Lower lobe of right lung (tissue), 2 donors: Measurements from ENCODE around the gene ARL2BP. TPM values are rescaled to one million over a fixed set of nuclear protein-coding genes. Genes with fewer than 3 reads are reported as not detected.

ENCODE experiments used
- ATAC-seq, 2 donors: fragments of 200-7000 bp; cut with Tn5 transposase; one replicate each; pipeline ENCODE4 v1.9.1; 2020 to 2022; ENCODE audit warnings: mild to moderate bottlenecking in 2 of 2, moderate library complexity in 2 of 2
- DNase-seq: peaks from one replicate; pipeline ENCODE4 v3.0.0-alpha.2; 2020
- H3K27ac ChIP-seq: fragments of 200-600 bp; one replicate; pipeline ENCODE4 v1.8.0; 2022
- H3K27me3 ChIP-seq: fragments of 200-600 bp; one replicate; pipeline ENCODE4 v1.8.0; 2022; ENCODE audit warnings: low read depth
- H3K36me3 ChIP-seq: fragments of 200-600 bp; one replicate; pipeline ENCODE4 v1.8.0; 2022; ENCODE audit warnings: mild to moderate bottlenecking
- H3K4me1 ChIP-seq: fragments of 200-600 bp; one replicate; pipeline ENCODE4 v1.8.0; 2022
- H3K4me3 ChIP-seq: fragments of 200-600 bp; one replicate; pipeline ENCODE4 v1.8.0; 2022; ENCODE audit warnings: mild to moderate bottlenecking
- H3K9me3 ChIP-seq: fragments of 200-600 bp; one replicate; pipeline ENCODE4 v1.8.0; 2022
- intact Hi-C: fragments of 100-400 bp; cut with DNase I; formaldehyde crosslinking; loops from one replicate; pipeline ENCODE4 v1.11.0; 2022
- total RNA-seq: library from RNA; stranded (reverse); fragmentation: NEBNext Ultra II Directional; extraction: Animal tissue kit (Norgen Biotek cat#: 25700); gene quantifications from one replicate; pipeline ENCODE4 v1.2.1, GENCODE V29; 2021
- TF ChIP-seq, protein P1 (sequence below): fragments of 200-600 bp; IDR thresholded peaks from one replicate; pipeline ENCODE4 v1.8.0; 2022; ENCODE audit warnings: antibody characterized with exemption, mild to moderate bottlenecking
- donor health status: DM: no; HTN: yes; CAD: no; lungs with severe emphysema.

Gene ARL2BP
- total RNA-seq, 1 donor from 2014 or later: 58.1 TPM

DNA sequence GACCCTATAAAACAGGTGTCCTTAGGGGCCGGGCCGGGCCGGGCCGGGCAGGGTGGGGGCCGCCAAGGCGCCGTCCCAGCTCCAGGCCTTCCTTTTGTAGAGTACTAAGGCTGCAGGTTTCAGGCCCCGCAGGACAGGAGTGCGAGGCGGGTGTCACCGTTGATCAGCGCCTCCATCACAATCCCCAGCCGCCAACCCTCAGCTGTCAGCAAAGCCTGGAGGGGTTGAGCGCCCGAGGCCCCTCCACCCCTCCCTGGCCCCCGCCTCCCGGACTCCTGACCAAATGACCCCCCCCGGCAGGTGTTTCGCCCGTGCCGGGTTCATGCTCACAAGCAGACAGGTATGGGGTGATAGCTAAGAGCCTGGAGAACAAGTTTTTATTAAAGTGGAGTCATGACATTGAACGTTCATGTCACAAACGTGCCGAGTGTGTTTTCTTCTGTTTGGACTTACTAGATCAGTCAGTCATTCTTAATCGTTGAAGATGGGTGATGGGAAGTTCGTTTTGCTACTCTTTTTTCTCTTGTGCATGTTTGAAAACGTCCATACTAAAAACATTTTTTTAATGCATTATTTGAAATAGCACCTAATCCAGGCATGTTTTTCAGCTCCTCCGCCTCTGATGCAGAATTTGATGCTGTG lies 534 bp downstream of the ARL2BP start:
- intact Hi-C loops: no loop called here
- peak; percentile 52 to 57 for ATAC-seq

DNA sequence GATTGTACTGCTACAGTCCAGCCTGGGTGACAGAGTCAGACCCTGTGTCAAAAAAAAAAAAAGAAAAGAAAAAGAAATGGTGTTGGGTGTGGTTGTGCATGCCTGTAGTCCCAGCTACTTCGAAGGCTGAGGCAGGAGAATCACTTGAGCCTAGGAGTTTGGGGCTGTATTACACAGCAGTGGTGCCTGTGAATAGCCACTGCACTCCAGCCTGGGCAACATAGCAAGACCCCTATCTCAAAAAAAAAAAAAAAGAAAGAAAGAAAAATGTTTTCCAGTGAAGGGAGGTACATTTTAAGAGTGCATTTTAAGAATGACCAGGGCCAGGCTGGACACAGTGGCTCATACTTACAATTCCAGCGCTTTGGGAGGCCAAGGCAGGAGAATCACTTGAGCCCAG lies 6.3 kb downstream of the ARL2BP start:
- no peak for DNase-seq
- intact Hi-C loops: no loop called here
- H3K27ac ChIP-seq: peak overlapping the region; percentile 71
- H3K9me3 ChIP-seq: no peaks in the 10 kb centered on the region
- H3K27me3 ChIP-seq: no peaks in the 10 kb centered on the region
- ATAC-seq: no peak
- TF ChIP-seq, protein P1, sequence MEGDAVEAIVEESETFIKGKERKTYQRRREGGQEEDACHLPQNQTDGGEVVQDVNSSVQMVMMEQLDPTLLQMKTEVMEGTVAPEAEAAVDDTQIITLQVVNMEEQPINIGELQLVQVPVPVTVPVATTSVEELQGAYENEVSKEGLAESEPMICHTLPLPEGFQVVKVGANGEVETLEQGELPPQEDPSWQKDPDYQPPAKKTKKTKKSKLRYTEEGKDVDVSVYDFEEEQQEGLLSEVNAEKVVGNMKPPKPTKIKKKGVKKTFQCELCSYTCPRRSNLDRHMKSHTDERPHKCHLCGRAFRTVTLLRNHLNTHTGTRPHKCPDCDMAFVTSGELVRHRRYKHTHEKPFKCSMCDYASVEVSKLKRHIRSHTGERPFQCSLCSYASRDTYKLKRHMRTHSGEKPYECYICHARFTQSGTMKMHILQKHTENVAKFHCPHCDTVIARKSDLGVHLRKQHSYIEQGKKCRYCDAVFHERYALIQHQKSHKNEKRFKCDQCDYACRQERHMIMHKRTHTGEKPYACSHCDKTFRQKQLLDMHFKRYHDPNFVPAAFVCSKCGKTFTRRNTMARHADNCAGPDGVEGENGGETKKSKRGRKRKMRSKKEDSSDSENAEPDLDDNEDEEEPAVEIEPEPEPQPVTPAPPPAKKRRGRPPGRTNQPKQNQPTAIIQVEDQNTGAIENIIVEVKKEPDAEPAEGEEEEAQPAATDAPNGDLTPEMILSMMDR: no peak
- peaks cover 99% of the 10 kb centered on the region for H3K36me3 ChIP-seq
- H3K4me1 ChIP-seq: peaks cover 17% of the 10 kb centered on the region
- H3K4me3 ChIP-seq: no peak overlapping the region

More for the DNA sequence above, 534 bp downstream of the ARL2BP start:
- peaks cover 13% of the 10 kb centered on the region for H3K4me1 ChIP-seq
- peaks cover 42% of the 10 kb centered on the region for H3K36me3 ChIP-seq
- no peaks in the 10 kb centered on the region for H3K27me3 ChIP-seq
- peak overlapping the region; percentile 70 for H3K4me3 ChIP-seq
- peak overlapping the region; percentile 89 for H3K27ac ChIP-seq
- peak; percentile 73 for DNase-seq
- TF ChIP-seq, protein P1: no peak
- no peaks in the 10 kb centered on the region for H3K9me3 ChIP-seq

DNA sequence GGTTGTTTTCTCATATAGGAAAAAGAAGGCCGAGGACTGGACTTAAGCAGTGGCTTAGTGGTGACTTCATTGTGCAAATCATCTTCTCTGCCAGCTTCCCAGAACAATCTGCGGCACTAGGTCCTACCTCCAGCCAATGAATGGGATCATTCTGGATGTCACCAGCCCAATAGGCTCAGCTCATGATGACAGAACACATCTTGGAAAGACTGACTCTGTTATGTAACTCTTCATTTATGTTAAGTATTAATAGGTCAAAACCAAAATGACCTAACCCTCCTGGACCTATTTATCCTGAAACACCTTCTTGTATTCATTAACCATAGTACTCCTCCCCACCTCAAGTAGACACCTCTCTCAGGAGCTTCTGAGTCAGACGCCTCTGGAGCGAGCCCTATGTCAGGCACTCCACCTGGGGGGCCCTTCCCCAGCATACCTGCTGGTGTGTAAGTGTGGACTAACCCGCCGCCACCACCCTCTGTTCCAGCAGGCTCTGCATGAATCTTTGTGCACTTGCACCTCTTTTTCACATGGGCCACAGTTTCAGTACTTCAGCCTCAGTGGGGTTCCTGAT lies 7.2 kb downstream of the ARL2BP start:
- no peaks in the 10 kb centered on the region for H3K27me3 ChIP-seq
- no peak overlapping the region for H3K4me3 ChIP-seq
- peak overlapping the region; percentile 71 for H3K27ac ChIP-seq
- TF ChIP-seq, protein P1: no peak
- ATAC-seq (peak; percentile 85 to 92), DNase-seq (peak; percentile 73)
- peaks cover 100% of the 10 kb centered on the region for H3K36me3 ChIP-seq
- peaks cover 13% of the 10 kb centered on the region for H3K4me1 ChIP-seq
- intact Hi-C loops: no loop called here
- H3K9me3 ChIP-seq: no peaks in the 10 kb centered on the region

DNA sequence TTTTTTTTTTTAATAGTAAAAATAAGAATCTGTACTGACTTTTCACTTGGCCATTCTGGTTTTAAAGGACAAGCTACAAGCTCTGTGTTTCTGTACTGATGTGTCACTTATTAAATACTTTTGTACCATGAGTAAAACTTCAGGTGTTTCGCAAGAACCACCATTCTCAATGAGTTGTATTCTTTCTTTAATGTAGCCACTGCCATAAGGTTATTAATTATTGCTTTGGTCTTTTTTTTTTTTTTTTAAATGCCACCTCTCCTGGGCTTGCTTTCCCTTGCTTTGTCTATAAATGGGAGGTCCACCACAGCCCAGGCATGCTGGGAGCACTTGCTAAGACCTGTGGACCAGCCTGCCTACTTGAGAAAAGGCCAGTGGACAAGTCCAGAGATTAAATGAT lies 8.4 kb downstream of the ARL2BP start:
- TF ChIP-seq, protein P1: no peak
- intact Hi-C loops: no loop called here
- Histone ChIP-seq H3K9me3 (no peaks in the 10 kb centered on the region), H3K4me1 (peaks cover 13% of the 10 kb centered on the region), H3K27me3 (no peaks in the 10 kb centered on the region), H3K36me3 (peaks cover 100% of the 10 kb centered on the region), H3K27ac (peak overlapping the region; percentile 15), H3K4me3 (no peak overlapping the region)
- ATAC-seq (peak in 1 of 2 donors; percentile 31), DNase-seq (peak; percentile 10)

DNA sequence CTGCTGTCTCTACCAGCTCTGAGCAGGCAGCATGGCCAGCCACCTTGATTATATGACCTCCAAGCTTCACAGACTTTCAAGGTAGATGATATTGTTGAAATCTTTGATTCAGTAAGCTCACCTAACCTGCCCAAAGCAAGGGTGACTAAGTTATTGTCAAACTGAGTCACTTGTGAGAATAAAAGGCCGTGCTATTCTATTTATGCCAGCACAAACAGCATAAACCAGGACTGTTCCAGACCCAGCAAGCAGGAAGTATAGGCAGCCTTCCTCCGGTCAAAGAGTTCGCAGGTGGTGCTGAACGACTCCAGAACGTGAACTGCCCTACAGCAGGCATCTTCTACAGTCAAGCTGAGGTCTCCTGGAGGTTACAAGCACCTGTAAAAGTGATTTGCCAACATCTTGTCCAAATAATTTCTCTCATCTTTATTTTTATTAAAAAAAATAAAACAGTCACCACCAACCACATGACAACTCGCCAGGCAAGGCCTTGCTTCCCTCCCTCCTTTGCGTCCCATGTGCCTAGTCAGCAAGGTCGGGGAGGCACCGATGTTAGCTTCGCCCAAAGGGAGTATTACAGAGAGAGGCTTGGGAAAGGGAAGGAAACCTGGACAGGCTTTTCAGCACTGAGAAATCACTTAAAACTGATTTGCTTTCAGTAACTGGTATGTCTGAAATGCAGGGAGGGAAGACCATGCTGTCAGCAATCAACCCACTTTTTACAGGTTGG lies 10.8 kb downstream of the ARL2BP start:
- Histone ChIP-seq H3K4me3 (no peak overlapping the region), H3K36me3 (peaks cover 82% of the 10 kb centered on the region), H3K27me3 (no peaks in the 10 kb centered on the region), H3K27ac (no peak overlapping the region), H3K9me3 (no peaks in the 10 kb centered on the region), H3K4me1 (peaks cover 26% of the 10 kb centered on the region)
- DNase-seq (no peak), ATAC-seq (no peak)
- TF ChIP-seq, protein P1: no peak
- intact Hi-C loops: no loop called here
